Activated CD4-positive, CD25-positive, alpha-beta regulatory T cell treated with anti-CD3 and anti-CD28 coated beads, Interleukin-2, amount 50 U/mL, for 72 hours (primary cell): ENCODE data around the gene RHBDF2.
"Not testable (repeated sequence)": the region's sequence is repeated elsewhere in the genome, so short reads cannot be mapped to it uniquely, and the experiment has no call there.

Source experiments
- DNase-seq: peaks from one replicate; pipeline ENCODE4 v3.0.0; 2021

RHBDF2 gene

DNA sequence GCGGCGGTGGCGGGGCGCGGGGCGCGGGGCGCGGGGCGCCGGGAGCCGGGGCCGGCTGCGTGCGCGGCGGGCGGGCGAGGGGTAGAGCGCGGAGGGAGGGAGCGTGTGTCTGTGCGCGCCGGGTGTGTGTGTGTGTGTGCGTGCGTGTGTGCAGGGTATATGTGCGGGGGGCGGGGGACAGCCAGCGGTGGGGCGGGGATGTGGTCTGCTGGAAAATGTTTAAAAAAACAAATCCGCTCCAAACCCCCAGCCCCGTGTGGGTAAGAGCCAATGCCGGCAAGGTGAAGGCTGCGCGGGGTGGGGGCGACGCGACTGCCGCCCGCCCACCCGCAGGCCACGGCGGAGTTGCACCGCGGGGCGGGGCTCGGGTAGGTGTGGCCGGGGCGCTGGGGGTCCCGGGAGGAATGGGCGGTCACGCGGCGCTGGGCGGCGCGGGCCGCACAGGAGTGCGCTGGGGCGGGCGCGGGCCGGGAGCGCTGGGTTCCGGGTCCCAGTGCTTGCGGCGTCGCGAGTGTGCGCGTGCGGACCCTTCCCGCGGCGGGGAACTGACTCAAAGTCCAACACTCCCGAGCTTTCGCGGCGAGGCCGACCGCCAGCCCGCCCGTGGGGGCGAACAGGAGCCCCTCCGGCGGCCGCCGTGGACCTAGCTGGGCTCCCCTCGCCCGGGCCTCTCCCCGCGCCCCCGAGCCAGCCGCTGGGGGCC, 36.5 kb upstream of the RHBDF2 start, which contains the start of gene CYGB:
Gene CYGB, minus strand, starts transcription at position 132 of the 703 bp plus-strand sequence. CDS start 167 bp downstream, outside the sequence.
- no peak for DNase-seq

DNA sequence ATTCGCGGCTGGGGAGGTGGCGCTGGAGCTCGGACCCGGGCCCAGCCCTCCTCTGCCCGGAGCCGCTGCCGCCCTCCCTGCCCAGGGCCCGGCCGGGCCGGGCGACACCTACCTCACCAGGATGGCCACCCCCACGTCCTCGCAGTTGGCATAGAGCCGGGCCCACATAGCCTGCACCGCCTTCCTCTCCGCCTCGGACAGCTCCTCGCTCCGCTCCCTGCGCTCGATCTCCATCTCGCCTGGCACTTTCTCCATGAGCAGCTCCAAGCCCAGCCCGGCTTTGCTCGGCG, 36.0 kb upstream of the RHBDF2 start:
- no peak for DNase-seq

DNA sequence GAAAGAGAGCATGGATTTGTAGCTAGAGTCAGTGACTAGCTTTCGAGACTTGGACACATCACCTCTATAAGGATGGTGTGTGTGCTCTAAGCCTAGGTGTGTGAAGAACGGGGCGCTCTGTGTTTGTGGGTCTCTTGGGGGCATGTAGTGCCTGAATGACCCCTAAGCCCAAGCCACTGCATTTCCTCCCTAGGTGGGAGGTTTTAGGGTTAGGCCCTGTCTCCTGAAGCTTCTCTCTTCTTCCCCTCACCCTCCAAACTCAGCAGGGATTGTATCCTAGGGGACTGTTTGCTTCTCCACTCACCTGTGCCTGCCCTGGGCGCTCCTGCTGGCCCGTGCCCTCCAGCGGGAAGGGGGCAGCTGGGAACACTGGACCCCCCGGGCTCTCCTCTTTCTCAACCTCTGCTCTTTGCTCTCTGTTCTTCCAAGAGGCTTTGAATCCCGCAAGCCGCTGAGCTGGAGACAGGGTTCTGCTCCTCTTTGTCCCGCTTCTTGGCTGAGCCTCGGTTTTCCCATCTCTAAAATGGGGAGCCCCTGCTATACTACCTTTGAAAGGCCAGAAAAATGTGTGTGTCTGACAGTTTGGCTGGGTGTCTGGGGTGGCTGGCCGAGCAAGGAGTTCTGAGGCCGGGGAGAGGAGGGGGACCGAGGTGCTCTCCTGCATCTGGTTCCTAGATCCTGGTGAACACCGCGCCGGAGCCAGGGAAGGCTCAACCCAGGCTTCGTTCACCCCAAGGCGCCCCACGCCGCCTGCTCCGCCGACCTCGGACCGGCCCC, 35.5 kb upstream of the RHBDF2 start:
- no peak for DNase-seq

DNA sequence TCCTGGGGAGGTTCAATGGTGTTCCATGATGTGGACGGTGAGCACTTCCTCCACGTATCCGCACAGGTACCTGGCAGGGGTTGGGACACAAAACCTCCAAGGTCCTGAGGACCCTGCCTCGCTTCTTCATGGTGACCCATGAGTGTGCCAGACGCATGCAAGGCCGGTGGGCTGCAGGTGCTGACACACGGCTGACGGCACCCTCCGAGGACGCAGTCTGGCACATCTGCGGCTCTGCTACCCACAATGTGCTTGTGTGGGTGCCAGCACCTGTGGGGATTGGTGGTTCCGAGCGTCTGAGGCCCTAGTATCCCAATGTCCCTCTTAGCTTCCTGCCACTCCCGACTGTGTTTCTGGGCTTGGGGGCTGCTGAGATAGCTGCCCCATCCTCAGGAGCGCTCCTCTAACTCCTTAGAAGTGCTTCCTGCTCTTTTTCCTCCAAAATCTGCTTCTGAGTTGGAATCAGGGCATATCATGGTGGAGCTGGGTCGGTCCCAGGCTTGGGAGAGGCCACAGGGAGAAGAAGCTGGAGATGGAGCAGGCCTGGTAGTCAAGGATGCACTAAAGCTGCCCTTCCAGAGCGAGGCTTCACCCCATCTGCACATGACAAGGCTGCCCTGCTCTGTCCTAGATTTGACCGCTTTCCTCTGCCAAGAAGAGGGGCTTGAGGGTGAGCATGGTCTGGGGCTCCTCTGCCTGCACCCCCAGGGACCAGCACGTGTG, 34.7 kb upstream of the RHBDF2 start:
- DNase-seq = no peak

DNA sequence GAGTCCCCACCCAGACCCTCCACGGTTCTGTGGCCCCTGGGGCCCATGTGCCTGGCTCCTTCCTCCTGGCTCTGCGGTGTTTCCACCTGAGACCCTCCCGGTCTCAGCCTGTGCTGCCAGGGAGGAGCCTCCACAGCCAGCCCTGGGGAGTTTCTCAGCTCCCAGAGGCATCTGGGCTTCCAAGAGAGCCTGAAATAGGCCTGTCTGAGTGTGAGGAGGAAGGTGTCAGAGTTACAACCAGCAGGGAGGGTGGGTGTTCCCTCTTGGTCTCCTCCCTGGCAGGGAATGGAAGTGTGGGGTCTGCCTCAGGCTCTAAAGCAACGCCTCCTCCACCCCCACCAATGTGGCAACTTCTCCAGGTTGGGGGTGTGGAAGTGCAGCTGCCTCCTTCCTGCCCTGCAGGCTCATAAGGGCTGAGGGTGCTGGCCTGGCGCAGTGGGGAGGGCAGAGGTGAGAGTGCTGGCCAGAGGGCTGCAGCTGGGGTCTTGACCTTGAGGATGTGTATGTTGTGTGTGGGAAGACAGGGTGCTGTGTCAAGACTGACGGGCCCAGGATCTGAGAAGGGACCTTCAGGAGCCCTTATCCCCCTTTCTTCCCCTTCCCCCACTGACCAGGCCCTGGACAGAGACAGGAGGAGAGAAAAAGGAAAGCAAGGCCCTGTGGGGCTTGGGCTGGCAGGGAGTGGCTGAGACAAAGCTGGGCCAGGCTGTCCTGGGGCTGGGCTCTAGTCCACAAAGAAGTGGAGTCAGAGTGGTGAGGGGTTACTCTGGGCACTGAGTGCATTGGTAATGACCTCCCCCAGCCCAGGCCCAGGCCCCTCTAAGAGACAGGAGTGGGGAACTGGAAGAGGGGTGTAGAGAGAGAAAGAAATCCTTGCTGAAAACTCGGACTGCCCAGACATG, 33.9 kb upstream of the RHBDF2 start:
- DNase-seq = no peak

DNA sequence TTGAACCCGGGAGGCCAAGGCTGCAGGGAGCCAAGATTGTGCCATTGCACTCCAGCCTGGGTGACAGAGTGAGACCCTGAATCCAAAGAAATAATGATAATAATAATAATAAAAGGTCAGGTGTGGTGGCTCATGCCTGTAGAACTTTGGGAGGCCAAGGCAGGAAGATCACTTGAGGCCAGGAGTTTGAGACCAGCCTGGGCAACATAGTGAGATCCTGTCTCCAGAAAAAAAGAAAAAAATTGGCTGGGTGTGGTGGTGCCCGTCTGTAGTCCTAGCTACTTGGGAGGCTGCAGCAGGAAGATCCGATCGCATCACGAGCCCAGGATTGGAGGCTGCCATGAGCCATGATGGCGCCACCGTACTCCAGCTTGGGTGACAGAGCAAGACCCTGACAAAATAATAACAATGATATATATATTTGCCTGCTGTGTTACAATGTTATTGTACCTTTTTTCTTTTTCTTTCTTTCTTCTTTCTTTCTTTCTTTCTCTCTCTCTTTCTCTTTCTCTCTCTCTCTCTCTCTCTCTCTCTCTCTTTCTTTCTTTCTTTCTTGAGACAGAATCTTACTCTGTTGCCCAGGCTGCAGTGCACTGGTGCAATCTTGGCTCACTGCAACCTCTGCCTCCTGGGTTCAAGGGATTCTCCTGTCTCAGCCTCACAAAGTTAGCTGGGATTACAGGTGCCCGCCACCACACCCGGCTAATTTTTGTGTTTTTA, 32.6 kb upstream of the RHBDF2 start:
- not testable (repeated sequence) for DNase-seq

DNA sequence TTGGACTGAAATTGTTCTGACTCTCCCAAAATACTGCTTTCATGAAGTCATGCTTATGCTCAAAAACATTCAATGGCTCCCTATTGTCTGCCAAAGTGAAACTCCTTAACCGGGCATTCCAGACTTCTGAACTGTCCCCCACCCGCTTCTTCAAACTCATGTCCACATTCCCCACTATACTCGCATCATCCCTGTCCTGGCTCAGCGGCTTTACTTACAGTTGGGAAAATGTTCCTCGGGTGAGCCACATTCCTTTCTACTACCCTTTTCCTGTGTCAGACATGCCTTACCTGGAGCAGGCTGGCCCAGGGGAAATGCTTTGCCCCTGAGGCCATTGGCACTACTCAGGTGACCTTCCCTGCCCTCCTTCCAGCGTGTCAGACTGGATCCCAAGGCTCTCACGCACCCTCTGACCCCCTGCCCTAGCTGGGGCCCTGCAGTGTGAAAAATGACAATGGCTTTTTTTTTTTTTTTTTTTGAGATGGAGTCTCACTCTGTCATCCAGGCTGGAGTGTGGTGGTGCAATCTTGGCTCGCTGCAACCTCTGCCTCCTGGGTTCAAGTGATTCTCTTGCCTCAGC, 30.9 kb upstream of the RHBDF2 start:
- no peak for DNase-seq

DNA sequence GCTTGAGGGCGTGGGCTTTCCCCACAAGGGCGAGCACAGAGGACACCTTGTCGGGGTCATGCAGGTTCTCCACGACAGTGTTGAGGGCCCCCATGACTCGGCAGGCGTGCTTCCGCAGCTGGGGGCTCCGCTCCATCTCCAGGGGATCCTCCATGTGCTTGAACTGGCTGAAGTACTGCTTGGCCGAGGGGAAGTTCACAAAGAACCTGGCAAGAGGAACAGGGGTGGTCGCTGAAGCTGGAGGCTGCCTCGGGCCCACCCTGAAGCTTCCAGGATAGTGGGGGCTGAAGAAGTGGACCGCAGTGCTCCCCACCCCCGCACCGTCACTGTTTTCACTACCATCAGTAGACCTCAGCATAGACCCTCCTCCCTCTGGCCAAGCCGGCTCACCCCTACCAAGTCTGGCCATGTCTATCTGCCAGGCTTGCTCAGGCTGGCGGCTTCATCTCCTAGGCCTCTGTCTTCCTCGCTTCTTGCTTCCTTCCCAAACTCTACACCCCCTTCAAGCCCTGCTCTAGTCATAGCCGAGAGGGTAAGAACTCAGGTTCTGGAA, 30.3 kb upstream of the RHBDF2 start:
- no peak for DNase-seq

DNA sequence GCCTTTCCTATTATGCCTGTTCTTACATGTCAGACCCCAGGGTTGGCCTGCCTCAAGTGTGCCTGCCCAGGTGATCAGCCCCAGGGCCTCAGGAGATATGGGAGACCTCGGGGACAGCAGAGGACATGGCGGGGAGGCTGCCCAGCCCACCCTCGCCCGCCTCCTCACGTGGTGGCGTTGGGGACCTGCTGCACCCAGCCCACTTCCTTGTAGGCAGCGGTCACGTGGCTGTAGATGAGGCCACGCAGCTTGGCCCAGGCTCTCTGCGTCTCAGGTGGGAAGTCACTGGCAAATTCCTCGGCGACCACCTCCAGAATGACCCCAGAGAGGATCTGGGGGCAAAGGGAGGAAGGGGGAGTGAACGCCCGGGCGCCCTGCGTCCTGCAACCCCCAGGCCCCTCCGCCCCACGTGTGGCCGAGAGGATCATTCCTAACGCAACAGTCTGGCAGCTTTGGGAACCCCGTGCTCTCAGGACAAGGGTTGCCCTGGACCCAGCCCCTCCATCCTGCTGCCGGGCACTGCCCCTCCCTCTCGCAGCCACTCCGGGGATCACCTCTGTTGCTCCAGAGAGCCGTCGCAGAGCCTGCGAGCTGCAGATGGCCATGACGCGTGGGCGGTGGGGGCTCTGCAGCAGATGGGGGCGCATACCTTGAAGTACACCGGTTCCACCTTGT, 29.7 kb upstream of the RHBDF2 start:
- DNase-seq = no peak

DNA sequence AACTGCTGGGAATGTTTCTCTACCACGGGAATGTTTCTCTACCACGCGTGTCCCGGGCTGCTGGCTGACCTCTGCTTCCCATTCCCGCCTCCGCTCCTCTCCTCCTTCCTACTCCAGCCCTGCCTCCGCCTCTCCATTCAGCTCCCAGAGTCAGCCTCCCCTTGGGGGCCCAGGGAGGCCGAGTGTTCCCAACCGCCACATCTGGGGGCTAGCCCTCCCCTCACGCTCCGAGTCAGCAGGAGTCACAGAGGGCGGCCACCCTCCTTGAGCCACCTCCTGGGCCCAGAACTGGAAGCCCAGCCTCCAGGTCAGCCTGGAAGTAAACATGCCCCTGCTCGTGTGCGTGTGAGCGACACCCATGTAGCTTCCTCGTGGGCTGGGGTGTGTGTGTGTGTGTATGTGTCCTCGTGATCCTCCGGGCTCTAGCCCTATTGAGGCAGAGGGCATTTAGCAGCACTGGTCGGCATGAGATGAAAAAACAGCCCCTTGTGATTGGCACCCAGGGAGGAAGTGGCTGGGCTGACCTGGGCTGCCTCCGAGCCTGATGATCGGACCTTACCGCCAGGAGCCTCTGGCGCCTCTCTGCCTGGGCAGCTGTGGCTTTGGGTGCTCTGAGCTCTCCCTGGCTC, 29.0 kb upstream of the RHBDF2 start:
- DNase-seq = no peak

DNA sequence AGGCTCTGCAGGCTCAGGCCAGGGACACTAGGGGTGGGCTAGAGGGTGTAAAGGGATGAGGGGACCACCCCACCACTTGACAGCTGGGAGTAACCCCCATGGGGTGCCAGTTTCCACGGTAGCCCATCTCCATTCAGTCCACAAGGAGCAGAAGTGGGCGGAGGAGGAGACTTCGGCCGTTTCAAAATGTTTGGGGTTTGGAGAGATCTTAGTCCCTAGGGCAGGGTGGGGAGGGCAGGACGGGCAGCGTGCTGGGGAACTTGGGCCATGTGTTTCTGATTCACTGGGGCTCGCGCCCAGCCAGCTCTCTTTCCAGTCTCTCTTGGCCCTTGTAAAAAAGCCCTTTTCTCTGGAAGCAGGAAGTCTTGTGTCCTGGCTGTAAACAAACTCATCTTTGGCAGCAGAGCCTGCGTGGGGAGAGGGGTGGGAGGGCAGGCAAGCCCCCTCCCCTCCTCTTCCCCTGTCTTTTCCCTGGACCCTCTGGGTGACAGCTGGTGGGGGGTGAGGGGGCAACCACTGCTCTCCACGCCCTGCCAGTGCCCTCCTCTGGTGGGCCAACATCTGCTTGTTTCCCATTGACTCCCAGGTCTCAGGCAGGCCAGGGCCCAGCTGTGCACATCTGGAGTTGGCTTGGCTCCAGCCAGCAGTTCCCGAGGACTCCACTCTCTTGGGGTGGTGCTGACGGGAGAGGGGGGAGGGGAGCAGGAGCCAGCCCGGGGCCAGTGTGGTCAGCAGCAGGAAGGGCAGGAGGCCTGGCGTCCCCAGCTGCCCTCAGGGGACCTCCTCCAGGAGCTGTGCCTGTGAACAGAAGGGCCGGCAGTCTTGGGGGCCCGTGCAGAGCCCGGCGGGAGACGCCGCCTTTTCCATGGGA, 28.2 kb upstream of the RHBDF2 start:
- DNase-seq = no peak

DNA sequence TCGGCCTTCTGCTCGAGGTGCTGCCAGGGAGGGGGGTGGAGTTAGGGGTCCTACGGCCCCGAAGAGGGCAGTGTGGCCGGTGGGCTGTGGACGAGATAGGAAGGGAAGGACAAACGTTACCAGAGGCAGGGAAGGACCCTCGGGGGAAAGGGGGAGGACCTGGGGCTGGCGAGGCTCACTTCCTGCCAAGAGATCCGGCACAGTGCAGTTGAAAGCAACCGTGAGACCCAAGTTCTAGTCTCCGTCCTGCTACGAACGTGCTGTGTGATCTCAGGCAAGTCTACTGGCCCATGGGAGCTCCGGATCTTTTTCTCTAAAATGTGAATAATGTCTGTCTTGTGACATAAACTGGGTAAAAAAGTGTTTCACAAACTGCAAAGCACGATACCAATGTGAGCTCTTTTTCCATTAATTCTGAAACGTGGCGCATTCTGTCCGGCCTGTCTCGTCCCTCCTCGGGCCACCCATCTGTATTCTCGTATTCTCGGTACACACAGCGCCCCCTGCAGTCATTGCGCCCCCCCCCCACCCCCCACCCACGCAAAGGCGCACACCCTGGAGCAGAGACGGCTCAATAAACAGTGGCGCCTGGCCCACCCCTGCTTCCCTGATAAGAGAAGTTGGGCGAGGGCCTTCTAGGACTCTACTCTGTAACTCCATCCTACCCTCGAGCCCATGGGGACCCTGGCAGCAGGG, 27.5 kb upstream of the RHBDF2 start:
- no peak for DNase-seq

DNA sequence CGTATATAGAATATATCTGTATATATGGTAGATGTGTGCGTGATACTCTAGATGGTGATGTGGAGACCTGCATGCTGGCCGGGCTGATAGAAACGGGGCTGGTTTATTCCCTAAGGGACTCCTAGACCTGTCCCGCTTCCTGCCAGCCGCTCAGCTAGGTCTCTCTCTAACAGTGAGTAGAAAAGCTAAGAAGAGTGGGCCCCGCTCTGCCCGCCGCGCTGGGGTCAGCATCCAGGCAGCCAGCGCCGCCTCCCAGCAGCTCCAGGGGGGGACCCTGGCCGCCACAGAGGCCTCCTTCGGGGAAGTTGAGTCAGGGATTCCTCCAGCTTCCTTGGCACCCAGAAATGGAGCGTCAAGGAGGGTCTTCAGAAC, 26.9 kb upstream of the RHBDF2 start:
- no peak for DNase-seq

DNA sequence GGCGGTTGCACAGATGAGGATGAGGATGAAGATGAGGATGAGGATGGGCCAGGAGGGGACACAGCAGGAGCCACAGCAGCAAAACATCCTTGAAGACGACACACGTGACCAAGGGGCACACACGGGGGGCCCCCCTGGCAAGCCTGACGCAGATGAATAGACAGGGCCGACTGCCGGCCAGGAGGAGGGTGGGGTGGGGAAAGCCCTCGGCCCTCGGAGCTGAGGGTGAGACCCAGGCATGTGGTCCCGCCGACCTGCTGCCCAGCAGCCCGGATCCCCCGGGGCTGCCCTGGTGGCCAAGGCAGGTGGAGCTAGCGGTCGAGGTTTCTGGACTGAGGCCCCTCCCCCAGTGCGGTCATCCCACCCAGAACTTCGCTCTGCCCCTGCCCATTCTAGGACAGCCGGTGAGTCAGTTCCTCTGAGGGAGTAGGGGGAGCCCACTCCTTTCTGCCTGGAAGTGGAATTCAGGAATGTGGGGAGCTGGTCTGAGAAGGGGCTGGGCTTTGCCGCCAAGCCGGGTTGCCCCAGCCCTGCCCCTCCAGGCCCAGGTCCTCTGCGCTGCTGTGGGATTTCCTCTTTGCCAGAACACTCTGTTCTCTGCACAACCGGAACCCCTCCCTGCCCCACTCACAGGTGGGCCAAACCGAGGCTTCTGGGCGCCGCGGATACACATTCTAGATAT, 26.3 kb upstream of the RHBDF2 start:
- DNase-seq = no peak

DNA sequence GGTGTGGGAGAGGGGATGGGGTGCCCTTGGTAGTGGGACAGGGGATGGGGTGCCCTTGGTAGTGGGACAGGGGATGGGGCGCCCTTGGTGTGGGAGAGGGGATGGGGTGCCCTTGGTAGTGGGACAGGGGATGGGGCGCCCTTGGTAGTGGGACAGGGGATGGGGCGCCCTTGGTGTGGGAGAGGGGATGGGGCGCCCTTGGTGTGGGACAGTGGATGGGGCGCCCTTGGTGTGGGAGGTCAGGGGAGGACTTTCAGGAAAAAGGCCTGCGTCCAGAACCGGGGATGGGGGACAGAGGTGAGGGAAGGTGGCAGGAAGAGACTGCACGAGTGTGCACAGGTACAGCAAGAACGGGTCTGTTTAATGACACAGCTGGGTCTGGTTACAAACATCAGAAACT, 25.8 kb upstream of the RHBDF2 start:
- DNase-seq = not testable (repeated sequence)

DNA sequence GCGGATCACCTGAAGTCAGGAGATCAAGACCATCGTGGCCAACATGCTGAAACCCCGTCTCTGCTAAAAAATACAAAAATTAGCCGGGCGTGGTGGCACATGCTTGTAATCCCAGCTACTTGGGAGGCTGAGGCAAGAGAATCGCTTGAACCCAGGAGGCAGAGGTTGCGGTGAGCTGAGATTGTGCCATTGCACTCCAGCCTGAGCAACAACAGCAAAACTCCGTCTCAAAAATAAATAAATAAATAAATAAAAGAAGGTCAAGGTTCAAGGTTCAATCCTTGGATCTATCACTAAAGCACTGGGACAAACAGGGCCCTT, 24.2 kb upstream of the RHBDF2 start:
- DNase-seq = not testable (repeated sequence)

DNA sequence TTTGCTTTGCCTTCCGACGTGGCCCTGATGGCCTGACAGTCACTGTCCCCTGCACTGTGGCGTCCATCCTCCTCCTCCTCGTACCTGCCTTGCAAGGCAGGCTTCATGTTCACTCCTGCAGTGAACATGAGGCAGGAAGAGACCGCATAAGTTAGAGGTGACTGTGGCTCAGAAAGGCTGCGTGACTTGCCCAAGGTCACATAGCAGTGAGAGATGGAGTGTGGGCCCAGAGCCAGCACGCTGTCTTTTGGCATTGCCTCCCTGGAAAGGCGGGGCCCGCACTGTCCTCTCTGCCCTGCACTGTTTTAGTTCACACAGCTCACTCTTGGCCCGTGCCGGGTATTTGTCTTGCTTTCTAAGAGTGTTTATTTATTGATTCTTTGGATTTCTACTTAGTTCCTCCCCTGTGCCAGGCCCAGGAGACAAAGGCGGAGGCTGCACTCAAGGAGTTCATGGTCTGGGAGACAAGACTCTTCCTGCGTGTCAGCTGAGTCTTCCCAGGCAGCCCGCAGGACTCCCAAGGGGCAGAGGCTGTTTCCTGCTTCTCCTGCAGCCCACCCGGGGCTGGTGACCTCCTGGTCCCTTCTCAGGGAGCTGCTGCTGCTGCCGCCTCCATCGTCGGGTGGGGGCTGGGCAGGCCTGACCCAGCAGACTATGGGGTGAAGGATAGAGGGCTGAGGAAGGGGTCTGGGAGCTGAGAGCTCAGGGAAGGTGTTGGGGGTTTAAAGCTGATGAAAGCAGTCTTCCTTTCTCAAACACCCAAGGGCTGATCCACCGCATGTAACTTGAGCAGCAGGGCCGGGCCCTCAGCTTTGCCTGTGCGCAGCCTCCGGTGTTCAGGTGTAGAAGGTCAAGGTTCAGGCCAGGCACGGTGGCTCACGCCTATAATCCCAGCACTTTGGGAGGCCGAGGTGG, 23.6 kb upstream of the RHBDF2 start:
- no peak for DNase-seq
